GM19351 (cell line): ENCODE results near the gene ABCC3.

ENCODE experiments used
- ATAC-seq: cut with Tn5 transposase; IDR thresholded peaks from one replicate; pipeline ENCODE4 v1.9.1; 2021; ENCODE audit warnings: mild to moderate bottlenecking, moderate library complexity; ENCODE audit not compliant: unreplicated experiment

Gene ABCC3

GRCh38 chr17:50642722-50643656, 8.3 kb downstream of the ABCC3 start:
- ATAC-seq, result no peak

- ATAC-seq, result no peak
Observed at GRCh38 chr17:50645748-50646682, 11.3 kb downstream of the ABCC3 start.

- no peak for ATAC-seq
Observed at GRCh38 chr17:50647187-50647586, 12.5 kb downstream of the ABCC3 start.

GRCh38 chr17:50649042-50649908, 14.6 kb downstream of the ABCC3 start:
- ATAC-seq, result no peak

GRCh38 chr17:50651661-50652060, 17.0 kb downstream of the ABCC3 start:
- no peak for ATAC-seq

GRCh38 chr17:50653738-50654137, 19.1 kb downstream of the ABCC3 start:
- no peak for ATAC-seq

GRCh38 chr17:50656509-50656908, 21.8 kb downstream of the ABCC3 start:
- ATAC-seq, result no peak

GRCh38 chr17:50657054-50657453, 22.4 kb downstream of the ABCC3 start:
- no peak for ATAC-seq

- no peak for ATAC-seq
Observed at GRCh38 chr17:50657627-50658026, 22.9 kb downstream of the ABCC3 start.

GRCh38 chr17:50658616-50659015, 23.9 kb downstream of the ABCC3 start:
- ATAC-seq, result no peak

GRCh38 chr17:50659179-50659578, 24.5 kb downstream of the ABCC3 start:
- ATAC-seq, result no peak

- no peak for ATAC-seq
Observed at GRCh38 chr17:50660042-50660886, 25.6 kb downstream of the ABCC3 start.

- ATAC-seq, result no peak
Observed at GRCh38 chr17:50660887-50661345, 26.2 kb downstream of the ABCC3 start.

- no peak for ATAC-seq
Observed at GRCh38 chr17:50661348-50661747, 26.7 kb downstream of the ABCC3 start.

- ATAC-seq, result no peak
Observed at GRCh38 chr17:50661795-50662391, 27.2 kb downstream of the ABCC3 start.

- no peak for ATAC-seq
Observed at GRCh38 chr17:50662632-50663225, 28.0 kb downstream of the ABCC3 start.

- no peak for ATAC-seq
Observed at GRCh38 chr17:50663812-50664374, 29.2 kb downstream of the ABCC3 start.

- ATAC-seq, result no peak
Observed at GRCh38 chr17:50664788-50665458, 30.2 kb downstream of the ABCC3 start.
